HFFc6 (cell line): ENCODE measurements around the gene ROBO1. TPM values are rescaled to one million over a fixed set of nuclear protein-coding genes. Genes with fewer than 3 reads are reported as not detected.

ENCODE experiments used
- DNase-seq: peaks from one replicate; pipeline ENCODE4 v3.0.0-alpha.2; 2018
- H3K27ac Mint-ChIP-seq: 2 replicates; pipeline ENCODE4 v1.8.0; 2020; ENCODE audit warnings: mild to moderate bottlenecking, mixed read lengths
- H3K27me3 Mint-ChIP-seq: 2 replicates; pipeline ENCODE4 v1.8.0; 2021; ENCODE audit warnings: mild to moderate bottlenecking, moderate library complexity, mixed read lengths; ENCODE audit not compliant: insufficient read depth
- H3K36me3 Mint-ChIP-seq: 2 replicates; pipeline ENCODE4 v1.8.0; 2021; ENCODE audit warnings: low read depth, mixed read lengths
- H3K4me1 Mint-ChIP-seq: 2 replicates; pipeline ENCODE4 v1.8.0; 2020; ENCODE audit warnings: low read depth, mixed read lengths
- H3K4me3 Mint-ChIP-seq: 2 replicates; pipeline ENCODE4 v1.8.0; 2020; ENCODE audit warnings: mild to moderate bottlenecking, moderate library complexity, mixed read lengths
- H3K9me3 Mint-ChIP-seq: 2 replicates; pipeline ENCODE4 v1.8.0; 2020; ENCODE audit warnings: mild to moderate bottlenecking, mixed read lengths
- CTCF ChIP-seq: fragments of 200-600 bp; sonication (generic); IDR thresholded peaks from 2 replicates; pipeline ENCODE4 v1.5.0; 2021; ENCODE audit warnings: antibody characterized with exemption, mild to moderate bottlenecking
- total RNA-seq, 6 experiments: library from RNA; stranded (reverse); fragmentation: NEBNext Ultra II Directional; extraction: Animal tissue kit (Norgen Biotek cat#: 25700); gene quantifications; 2 replicates in 1 of 6; 3 replicates in 5 of 6; pipeline ENCODE4 v1.2.3, GENCODE V29; 2021

Gene ROBO1
- total RNA-seq, 6 experiments from 2014 or later: 38.7 to 51.3 (median 41.7) TPM

- Mint-ChIP-seq H3K27me3 (no peaks in the 10 kb centered on the region), H3K4me3 (no peak overlapping the region)
- no peak for TF ChIP-seq CTCF
Measured at GRCh38 chr3:79653266-79653830, 114.5 kb downstream of the ROBO1 start.

GRCh38 chr3:79651536-79652065 lies 116.2 kb downstream of the ROBO1 start:
- no peak for DNase-seq
- no peak for TF ChIP-seq CTCF
- Mint-ChIP-seq H3K9me3 (peaks cover 11% of the 10 kb centered on the region), H3K27ac (no peak overlapping the region), H3K27me3 (no peaks in the 10 kb centered on the region), H3K4me1 (no peaks in the 10 kb centered on the region), H3K36me3 (no peaks in the 10 kb centered on the region), H3K4me3 (no peak overlapping the region)

More at GRCh38 chr3:79653266-79653830, 114.5 kb downstream of the ROBO1 start:
- Mint-ChIP-seq H3K9me3 (peaks cover 8% of the 10 kb centered on the region), H3K4me1 (no peaks in the 10 kb centered on the region), H3K36me3 (no peaks in the 10 kb centered on the region), H3K27ac (no peak overlapping the region)
- DNase-seq: no peak

- Mint-ChIP-seq H3K9me3 (peaks cover 33% of the 10 kb centered on the region), H3K4me1 (no peaks in the 10 kb centered on the region), H3K36me3 (no peaks in the 10 kb centered on the region), H3K27me3 (no peaks in the 10 kb centered on the region), H3K27ac (no peak overlapping the region), H3K4me3 (no peak overlapping the region)
- no peak for DNase-seq
- no peak for TF ChIP-seq CTCF
Measured at GRCh38 chr3:79639855-79640254, 127.9 kb downstream of the ROBO1 start.

GRCh38 chr3:79636372-79636771 lies 131.4 kb downstream of the ROBO1 start:
- no peak for TF ChIP-seq CTCF
- DNase-seq: no peak
- Mint-ChIP-seq H3K27ac (no peak overlapping the region), H3K9me3 (peaks cover 26% of the 10 kb centered on the region), H3K36me3 (no peaks in the 10 kb centered on the region), H3K27me3 (no peaks in the 10 kb centered on the region), H3K4me3 (no peak overlapping the region), H3K4me1 (no peaks in the 10 kb centered on the region)

- no peaks in the 10 kb centered on the region for H3K4me1 Mint-ChIP-seq
- no peaks in the 10 kb centered on the region for H3K27me3 Mint-ChIP-seq
Measured at GRCh38 chr3:79632842-79633241, 135.0 kb downstream of the ROBO1 start.

More at GRCh38 chr3:79632842-79633241, 135.0 kb downstream of the ROBO1 start:
- no peaks in the 10 kb centered on the region for H3K36me3 Mint-ChIP-seq
- no peak for TF ChIP-seq CTCF
- no peak overlapping the region for H3K4me3 Mint-ChIP-seq
- DNase-seq: no peak
- peaks cover 37% of the 10 kb centered on the region for H3K9me3 Mint-ChIP-seq
- no peak overlapping the region for H3K27ac Mint-ChIP-seq
